ENCODE measurements around the gene ASXL3.

GRCh38 chr18:33580546-33580945 lies 2.5 kb downstream of the ASXL3 start:
- TF ChIP-seq CTCF (IDR thresholded peaks at IDR 0.05 in 2 of 3, conservative IDR thresholded peaks at IDR 0.05 in 1 of 3; ENCODE audit: borderline replicate concordance in 1 of 3, insufficient read depth in 1 of 3, low read depth in 2 of 3, low read length in 2 of 3), result no peak
- no peak for TF ChIP-seq REST (IDR thresholded peaks at IDR 0.05; ENCODE audit: low read depth)
- TF ChIP-seq POLR2A (IDR thresholded peaks at IDR 0.05; ENCODE audit: borderline replicate concordance, extremely low read depth, insufficient read depth, insufficient read length), result no peak
- TF ChIP-seq JUND (IDR thresholded peaks at IDR 0.05), result no peak
- TF ChIP-seq ZNF274 (IDR thresholded peaks at IDR 0.05; ENCODE audit: low read depth, low read length), result no peak
- no peak for TF ChIP-seq SIN3A (IDR thresholded peaks at IDR 0.05; ENCODE audit: low read depth)
- no peak for TF ChIP-seq MAX (IDR thresholded peaks at IDR 0.05)
- no peak for TF ChIP-seq POLR2AphosphoS5 (IDR thresholded peaks at IDR 0.05; ENCODE audit: low read depth, low read length)
- no peak for TF ChIP-seq SP1 (IDR thresholded peaks at IDR 0.05; ENCODE audit: low read depth)
- no peak for TF ChIP-seq CEBPB (IDR thresholded peaks at IDR 0.05; ENCODE audit: low read depth)
- TF ChIP-seq EZH2phosphoT487 (IDR thresholded peaks at IDR 0.05; ENCODE audit: borderline replicate concordance), result no peak
- TF ChIP-seq RAD21 (IDR thresholded peaks at IDR 0.05; ENCODE audit: low read depth), result no peak
- no peak for TF ChIP-seq CBX3 (IDR thresholded peaks at IDR 0.05; ENCODE audit: low read depth)
- no peak for TF ChIP-seq YY1 (IDR thresholded peaks at IDR 0.05; ENCODE audit: extremely low read depth, insufficient replicate concordance, low read depth, low read length)

All from HCT116 (cell line).